Esophagus squamous epithelium (tissue), 4 donors: ENCODE data around the gene TMEM120B.

Experiments used
- POLR2A ChIP-seq, 4 donors: fragments of 450-650 bp; IDR thresholded peaks; one replicate each; pipeline ENCODE4 v1.6.1; 2017; ENCODE audit warnings: antibody characterized with exemption in 4 of 4, mild to moderate bottlenecking in 4 of 4, moderate library complexity in 3 of 4
- TF ChIP-seq, protein P1 (sequence below), 6 experiments: fragments of 450-650 bp in 4 of 6; fragments of 200-600 bp in 2 of 6; sonication (generic) in 2 of 6; IDR thresholded peaks; one replicate each; pipeline ENCODE4 v1.5.1; 2016 to 2019; ENCODE audit warnings: antibody characterized with exemption in 6 of 6, mild to moderate bottlenecking in 4 of 6, moderate library complexity in 4 of 6

DNA sequence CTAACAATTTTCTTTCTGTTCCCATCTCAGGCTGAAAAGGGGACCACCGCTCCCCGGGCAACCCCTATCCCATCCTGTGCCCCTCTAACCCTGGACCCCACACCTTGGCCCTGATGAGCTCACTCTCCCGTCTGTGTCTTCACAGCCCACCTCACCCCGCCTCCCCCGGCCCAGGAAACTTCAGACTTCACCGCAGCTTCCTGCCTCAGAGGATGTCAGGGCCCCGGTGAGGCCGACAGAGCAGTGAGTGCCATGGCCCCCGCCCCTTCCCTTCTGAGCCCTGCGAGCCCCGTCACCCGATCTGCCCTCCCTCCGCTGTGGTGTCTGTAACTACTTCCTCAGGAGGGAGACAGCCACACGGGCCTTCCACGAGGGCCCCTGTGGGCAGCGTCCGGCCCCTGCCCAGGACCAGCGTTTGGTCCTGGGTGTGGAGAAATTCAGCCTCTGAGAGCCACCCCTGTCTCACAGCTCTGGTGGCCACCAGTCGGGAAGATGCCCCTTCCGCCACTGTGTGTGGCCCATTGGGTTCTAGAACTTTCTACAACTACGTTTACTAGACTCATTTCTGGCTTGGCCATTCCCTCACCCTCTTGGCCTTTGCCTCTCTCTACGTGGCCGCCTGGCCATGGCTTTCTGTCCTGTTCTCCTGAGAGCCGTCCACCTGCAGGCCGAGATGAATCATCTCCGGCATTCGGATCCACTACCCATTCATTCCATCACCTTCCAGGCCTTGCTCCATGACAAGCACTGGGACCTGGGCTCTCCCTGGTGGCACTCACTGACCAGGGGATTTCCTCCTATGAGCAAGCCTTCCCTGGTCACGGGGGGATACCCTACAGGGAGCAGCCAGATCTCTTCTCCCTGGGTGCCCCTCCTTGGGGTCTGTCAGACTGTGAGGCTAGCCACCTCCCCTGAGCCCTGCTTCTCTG lies 77.5 kb downstream of the TMEM120B start:
- TF ChIP-seq, protein P1, sequence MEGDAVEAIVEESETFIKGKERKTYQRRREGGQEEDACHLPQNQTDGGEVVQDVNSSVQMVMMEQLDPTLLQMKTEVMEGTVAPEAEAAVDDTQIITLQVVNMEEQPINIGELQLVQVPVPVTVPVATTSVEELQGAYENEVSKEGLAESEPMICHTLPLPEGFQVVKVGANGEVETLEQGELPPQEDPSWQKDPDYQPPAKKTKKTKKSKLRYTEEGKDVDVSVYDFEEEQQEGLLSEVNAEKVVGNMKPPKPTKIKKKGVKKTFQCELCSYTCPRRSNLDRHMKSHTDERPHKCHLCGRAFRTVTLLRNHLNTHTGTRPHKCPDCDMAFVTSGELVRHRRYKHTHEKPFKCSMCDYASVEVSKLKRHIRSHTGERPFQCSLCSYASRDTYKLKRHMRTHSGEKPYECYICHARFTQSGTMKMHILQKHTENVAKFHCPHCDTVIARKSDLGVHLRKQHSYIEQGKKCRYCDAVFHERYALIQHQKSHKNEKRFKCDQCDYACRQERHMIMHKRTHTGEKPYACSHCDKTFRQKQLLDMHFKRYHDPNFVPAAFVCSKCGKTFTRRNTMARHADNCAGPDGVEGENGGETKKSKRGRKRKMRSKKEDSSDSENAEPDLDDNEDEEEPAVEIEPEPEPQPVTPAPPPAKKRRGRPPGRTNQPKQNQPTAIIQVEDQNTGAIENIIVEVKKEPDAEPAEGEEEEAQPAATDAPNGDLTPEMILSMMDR (IDR thresholded peaks at IDR 0.05), result no peak
- peak in 2 of 4 donors; percentile 12 to 57 for TF ChIP-seq POLR2A (IDR thresholded peaks at IDR 0.05)
